Stimulated activated CD8-positive, alpha-beta memory T cell treated with anti-CD3 and anti-CD28 coated beads, Interleukin-7, amount 100 ng/mL, for 1 hour (primary cell): ENCODE measurements around the gene FSTL4.

Experiments used
- DNase-seq, 2 donors: peaks; one replicate each; pipeline ENCODE4 v3.0.0-alpha.2; 2020; ENCODE audit warnings: low read depth in 2 of 2

The FSTL4 gene

DNA sequence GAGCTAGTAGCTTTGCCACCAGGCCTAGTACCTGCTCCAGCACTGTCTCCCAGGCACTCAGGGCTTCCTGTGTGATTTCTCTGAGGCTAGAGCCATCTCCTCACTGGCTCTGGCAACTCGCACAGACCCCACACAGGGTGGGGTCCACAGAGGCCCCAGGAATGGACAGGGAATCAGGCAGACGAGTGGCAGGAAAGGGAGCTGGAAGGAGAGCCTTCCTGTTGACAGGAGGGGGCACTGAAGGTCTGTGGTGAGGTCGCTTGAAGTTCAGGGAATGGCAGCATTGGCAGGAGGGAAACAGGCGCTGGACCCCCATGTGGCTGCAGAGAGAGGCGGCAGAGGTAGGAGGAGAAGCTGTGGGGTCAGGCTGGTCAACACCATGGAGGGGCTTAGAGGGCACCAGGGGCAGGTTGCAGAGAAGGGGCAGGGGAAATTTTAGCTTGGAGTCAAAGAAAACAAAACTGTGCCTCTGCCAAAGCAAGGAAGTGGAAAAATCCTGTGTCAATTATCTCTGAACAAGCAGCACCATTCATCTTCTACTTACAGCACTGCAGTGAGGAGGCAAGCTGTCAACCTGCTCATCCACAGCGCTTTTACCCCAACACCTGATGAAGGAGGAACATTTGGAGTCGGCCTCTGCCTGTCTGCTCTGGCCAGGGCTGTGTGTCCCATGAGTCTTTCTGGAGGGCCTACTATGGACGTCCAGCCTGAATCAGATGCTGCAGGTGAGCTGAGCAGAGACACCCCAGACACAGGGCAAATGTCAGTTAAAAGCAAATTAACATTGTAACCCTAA is 270.2 kb downstream of the FSTL4 start:
- DNase-seq: no peak

DNA sequence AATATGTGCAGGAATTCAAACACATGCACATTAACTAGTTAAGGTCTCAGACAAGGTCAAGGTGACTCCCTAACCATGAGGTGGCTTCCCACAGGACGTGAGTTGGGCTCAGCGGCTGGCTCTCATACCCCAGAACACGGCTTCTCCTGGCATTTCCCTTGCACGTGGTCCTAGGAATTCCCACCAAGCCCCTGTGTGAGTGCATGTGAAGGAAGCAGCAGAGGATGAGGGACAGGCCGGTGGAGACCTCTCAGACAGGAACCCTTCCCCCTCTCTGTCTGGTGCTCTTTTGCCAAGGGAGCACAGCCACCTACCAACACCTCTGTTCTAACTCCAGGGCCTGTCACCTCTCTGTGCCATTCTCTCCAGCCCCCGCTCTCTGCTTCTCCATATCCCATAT is 271.0 kb downstream of the FSTL4 start:
- no peak for DNase-seq

DNA sequence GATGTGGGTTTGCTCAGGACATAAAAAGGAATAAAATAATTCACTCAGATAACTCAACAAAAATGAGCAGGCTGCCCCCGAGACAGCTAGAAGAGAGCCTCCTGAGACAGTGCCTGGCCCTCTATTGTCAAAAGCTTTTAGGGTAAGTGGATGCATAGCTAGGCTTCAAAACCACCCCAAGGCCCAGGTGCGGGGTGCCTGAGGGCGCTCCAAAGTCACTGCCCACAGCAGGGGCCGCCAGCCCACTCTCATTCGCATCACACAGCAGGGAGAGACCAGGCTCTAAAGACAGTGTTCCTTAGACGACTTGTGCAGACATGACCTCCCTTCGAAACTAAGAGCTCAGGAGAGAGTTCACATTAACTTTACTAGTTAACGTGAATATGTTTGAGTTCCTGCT is 271.5 kb downstream of the FSTL4 start:
- no peak for DNase-seq

DNA sequence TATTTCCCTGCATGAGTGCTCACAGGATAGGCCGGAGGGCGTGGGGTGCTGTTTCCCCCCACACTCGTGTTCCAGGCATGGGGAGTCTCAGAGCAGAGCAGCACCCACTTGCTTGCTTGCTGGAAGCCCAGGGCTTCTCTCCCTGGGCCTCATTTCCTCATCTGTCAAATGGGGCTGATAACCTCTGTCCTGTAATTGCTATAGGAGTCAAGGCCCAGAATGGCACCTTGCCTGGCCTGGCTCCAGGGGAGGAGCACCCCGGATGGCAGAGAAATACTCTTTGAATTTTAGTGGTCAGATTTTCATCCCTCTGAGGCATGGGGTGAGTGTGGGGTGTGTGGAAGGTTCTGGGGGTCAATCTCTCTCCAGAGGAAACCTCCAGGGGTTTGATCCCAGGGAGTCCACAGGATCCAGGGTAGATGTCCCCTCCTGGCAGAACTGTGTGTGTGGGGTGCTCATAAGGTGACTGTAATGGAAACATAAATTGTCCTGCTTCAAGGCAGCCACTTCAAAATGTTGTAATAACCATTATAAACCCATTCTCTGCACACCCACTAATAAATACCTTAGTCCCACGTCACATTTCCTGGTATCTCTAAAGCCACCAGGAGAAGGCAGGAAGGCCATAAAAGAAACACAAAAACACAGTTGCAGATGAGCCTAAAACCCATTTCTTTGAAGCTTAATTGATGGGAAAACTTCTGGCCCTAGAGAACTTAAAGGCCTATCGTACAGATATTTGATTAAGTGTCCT is 272.2 kb downstream of the FSTL4 start:
- DNase-seq: no peak

DNA sequence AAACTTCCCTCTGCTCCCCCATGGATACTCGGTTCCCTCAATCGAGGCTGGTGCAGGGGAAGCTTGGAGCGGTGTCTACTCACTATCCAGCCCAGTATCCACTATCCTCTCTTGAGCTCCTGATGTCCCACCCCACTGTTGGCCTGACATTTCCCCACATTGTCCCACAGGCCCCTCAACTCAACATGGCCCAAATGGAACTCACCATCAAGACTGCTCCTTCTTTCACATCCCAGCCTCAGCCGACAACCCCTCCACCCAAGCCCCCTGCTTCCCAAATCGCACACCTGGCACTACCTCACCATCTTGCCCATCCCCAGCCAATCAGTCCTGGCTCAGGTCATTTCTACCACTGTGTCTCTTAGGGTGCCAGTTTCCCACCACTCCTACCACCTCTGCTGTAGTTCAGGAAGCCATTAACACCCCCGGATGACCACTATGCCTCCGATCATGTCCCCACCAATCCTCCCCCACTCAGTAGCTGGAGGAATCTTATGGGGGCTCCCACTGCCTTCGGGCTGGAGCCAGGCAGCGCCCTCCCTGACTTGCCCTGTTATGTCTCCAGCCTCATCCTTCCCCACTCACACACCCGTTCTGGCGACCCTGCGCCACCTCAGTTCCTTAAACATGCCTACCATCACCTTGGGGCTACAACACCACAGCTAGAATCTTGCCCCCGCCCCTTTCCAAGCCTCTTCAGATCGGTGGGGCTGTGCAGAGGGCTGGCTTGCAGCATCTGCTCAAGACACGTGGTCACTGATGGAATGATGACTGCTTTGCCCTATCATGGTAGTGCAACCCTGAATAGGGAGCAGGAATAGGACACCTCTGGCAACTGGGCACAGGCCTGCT is 273.6 kb downstream of the FSTL4 start:
- DNase-seq: no peak

DNA sequence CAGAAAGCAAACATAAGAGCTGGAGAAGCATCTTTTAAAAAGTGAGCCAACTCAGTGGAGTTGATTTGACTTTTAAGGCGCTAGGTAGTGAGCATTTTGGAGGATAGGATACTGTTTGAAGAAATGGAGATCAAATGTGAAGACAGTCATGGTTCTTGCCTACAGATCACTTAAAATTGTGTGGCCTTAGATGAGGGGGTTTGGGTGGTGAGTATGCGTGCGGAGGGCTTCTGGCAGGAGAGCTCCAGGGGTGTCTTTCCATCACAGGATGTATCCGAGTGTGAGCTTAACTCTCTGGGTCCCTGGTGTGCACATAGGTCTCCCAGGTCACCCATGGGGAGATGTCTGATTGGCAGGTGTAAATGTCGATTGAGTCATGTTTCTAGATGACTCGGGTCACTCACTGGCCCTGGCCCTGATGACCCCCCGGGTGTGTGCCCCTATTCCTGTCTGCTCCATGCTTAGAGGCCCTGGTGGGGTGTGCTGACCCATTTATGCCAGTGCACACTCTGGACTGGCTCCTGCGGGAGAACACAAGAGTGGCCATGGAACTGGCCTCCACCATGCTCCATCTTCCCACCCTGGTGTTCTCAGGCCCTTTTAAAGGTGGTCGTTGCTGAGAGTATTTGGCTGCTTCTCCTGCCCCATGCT is 274.4 kb downstream of the FSTL4 start:
- no peak for DNase-seq

DNA sequence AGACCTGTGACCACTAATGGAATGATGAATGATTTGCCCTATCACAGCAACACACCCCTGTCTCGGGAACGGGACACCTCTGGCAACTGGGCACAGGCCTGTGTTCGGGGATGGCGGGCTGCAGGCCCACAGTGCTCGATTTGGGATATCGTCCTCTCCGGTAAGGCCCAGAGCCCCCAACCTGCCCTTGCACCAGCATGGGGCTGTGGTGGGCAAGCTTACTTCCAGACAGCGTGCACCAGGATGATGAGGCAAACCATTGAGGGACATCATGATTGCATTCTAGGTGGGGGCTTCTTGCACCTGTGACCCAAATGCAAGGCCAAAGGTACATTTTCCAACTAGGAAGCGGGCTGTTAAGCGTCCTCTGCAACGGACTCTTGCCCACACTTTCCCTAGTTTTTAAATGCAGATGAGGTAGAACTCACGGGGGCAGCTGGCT is 275.4 kb downstream of the FSTL4 start:
- DNase-seq: no peak

DNA sequence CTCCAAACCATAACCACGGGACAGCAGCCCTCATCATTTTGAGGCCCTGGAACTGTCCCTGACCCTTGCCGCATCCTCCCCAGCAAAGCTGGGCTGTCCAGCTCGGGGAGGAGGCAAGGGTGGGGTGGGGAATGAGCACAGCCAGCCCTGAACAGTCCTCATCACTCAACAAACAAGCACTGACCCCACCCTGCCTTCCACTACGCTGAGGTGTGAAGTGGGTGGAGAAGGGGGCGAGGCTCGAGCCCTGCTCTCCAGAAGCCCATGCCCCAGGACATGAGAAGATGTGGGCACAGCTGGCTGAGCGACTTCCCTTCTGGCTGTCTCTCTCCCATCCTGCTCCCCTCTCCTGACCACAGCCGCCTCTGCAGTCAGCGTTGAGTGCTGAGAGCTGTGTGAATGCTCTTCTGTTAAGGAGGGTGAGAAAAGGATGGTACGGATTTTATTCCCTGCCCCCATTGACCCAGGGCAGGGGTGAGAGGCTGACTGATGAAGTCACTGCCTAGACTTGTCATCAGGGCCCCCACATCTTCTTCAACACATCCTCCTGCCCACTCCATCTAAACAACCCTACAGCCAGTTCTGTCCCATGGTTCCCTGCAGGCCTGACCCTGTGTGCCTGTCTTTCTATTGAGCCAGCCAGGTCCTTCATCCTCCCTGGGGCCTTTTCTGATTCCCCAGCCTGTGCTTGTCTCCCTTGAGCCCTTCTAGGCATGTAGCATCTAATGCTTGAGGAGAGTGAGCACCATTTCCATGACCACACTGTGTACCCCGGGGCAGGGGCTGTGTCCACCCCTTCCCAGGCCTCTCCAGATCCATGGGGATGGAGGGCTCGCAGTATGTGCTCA is 276.0 kb downstream of the FSTL4 start:
- DNase-seq: no peak

DNA sequence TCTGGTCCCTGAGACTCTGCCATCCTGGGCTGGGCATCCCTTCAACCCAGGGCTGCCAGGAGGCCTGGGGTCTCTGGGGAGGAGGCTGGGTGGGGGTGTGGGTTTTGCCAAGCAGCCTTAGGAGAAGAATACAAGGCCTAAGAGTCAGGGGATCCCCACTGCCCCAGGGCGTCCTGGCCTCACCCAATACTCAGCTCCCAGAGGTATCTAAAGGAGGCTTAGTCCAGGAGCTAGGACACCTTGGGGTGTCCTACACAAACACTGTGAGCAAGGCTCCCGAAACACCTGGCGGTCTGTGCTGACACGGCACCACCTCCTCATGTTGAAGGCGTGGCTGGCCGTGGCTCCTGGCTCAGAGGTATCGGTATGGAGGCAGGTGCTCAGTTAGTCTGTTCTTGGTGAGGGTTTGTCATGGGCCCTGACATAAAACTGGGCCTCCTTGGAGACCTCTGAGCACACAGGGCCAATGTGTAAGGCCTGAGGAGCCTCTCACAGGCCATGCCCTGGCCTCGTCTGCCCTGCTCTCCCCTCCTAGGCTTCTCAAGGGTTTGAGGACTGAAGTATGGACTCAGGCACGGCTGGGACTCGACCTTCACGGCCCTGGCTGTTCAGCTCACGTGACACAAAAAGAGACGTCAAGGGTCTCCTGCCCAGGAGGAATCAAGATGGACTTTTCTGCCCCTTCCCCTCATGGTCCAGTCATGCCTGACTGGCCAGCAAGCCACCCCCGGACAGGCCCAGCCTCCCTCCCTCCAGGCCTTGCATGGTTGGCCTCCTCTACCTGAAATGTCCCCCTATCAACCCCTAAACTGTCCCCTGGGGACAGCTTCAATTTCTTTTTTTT is 277.3 kb downstream of the FSTL4 start:
- DNase-seq: no peak

DNA sequence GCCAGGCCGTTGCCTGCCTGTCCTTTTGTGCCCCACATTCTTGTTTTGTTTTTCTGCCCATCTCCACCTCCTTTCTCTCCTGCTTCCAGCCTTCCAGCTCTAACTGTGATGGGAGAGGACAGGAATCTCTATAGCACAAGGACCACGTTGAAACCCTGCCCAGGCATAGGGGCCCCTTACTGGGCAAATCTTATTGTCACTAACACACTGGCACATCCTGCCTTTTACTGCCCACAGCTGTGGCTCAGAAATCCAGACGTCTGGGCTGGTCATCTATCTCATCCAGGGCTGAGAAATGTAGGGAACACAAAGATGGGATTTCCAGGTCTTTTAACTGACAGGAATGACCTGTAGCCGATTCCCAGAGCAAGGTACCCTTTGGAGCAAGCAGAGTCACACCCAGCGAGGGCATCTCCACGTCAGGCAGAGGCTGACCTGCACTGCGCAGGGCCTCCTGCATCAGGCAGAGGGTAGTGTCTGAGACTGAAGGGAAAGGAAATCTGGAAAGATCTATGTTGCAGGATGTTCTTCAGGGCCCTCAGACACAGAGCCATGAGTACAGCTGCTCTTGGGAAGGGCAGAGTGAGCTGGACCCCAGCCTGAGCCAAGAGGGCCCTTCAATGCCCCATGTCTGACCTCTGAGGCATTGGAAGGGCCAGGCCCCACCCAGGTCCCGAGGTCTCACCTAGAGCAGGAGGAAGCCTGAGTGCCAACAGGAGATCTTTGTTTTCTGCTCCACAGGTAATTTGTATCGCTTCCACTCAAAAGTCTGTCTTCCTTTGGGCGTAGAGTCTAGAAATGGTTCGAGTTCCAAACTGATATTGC is 278.8 kb downstream of the FSTL4 start:
- DNase-seq: no peak

DNA sequence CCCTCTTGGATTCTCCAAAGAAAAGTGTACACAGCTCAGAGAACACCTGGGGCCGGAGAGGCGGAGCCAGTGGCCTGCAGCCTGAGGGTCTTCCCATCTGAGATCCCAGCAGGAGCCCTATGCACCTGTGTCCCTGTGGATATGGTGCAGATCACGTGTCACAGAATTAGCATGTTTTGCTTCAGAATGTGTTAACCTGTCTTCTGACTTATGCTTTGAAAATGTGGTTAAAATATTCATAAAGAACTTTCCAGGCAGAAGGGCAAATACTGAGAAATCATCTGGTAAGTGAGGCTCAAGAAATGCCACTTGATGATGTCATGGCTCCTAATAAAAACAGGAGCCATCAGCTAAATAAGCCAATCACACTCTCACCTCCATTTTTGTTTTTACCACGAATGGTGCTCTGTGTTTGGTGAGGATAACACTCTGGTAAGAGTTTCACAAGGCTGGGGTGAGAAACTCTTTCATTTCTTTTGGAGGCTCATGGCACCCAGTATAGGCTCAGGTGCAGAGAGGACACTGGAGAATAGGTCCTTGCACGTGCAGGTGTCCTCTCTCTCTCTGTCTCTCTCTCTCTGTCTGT is 279.8 kb downstream of the FSTL4 start:
- DNase-seq: no peak

DNA sequence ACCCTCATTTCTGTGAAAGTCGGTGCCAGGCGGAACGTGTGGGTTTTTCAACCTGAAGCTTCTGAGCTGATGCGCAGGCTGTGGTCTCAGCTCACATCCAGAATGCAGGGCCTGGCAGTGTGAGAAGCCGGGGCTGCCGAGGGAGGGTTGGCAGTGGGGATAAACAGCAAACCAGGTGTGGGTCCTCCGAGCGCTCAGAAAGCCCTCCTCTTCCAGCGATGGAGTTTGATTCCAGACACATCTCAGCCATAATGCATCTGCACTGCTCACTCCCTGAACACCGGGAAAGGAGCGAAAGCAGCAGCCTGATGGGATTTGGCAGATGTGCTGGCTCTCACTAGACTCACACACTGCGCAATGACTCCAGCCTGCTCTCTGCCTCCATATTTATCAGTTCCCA is 280.4 kb downstream of the FSTL4 start:
- DNase-seq: no peak

DNA sequence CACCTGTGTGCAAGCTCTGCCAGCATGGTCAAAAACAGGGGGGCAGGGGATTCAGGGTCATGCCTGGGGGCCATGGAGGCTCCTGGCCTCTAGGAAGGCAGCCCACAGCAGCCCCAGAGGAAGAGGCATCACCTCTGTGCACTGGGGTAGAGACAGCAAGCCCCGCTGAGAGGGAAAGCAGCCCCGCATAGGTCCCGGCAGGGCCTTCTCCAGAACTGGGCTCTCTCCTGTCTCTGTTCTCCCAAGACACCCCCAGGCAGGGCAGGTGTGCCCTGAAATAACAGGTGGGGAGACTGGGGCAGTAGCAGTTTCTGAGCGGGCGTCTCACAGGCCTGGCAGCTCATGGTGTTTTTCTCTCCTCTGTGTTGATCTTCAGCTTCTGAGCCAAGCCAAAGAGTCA is 281.4 kb downstream of the FSTL4 start:
- DNase-seq: no peak

DNA sequence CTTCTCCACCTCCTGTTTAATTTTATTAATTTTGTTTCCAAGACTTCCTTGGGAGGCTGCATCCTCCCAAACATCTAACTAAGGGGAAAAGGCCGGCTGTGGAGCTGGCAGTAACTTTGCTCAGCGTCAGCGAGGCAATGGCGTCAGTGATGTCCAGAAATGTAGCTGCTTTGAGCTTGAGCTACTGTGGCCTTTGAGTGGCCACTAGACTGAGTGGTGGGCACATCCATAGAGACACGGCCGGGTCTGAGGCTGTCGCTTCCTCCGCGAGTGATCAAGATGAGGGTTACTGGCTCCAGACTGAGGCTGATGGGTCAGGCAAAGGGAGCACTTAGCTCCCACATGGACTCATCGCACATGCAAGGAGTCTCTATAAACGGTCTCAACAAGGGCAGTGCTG is 283.5 kb downstream of the FSTL4 start:
- DNase-seq: no peak

DNA sequence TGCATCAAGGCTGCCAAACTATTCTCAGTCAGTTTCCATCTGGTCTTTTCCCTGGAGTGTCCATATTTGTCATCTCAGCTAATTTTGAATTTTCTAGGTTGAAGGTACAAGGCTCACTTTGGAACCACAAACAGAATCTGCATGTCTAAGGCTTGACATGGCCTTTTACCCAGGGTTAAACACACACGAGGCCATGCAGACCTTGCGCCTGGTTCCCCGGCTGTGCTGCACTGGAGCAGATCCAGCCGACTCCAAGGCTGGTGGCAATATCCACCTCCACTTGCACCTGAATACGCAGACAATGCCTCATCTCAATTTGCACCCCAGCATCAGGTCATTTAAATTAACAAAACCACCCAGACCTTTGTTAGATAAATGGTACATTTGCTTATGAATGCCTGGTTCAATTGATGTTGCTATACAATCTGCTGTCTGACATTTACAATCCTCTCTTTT is 284.4 kb downstream of the FSTL4 start:
- no peak for DNase-seq

DNA sequence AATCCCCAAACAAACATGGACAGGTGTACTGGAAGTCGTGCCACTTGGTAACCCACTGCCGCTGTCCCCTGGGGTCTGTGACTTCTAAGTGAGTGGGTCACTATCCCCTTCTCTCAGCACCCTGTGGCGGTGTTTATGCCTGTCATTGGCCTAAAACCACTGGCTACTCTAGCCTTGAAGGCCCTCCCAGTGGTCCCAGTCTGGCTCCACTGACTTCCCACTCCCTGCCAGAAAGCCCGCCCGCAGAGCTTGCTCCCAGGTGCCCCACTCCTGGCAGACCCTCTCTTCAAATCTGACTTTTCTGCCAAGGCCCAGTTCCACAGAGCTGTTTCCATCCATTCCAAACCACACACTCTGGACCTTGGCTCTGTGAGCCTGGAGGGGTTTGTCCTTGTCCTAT is 286.0 kb downstream of the FSTL4 start:
- DNase-seq: no peak

DNA sequence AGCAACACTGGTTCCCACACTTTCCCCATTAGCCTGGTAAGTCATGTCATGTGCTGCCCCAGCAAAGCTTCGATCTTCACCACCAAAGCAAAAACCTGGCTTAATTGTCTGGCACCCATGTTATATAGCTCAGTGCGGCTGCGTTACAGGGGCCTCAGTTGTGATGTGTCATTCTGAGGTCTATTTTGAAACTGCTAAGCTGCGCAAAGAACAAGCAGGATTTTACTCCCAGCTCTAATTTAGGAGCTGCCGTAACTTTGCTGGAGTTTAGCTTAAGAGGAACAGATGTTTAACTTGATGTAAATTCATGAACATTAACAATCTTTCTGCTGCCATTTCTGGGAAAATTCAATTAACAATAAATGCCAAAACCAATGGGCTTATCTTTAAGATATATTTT is 286.5 kb downstream of the FSTL4 start:
- DNase-seq: no peak

DNA sequence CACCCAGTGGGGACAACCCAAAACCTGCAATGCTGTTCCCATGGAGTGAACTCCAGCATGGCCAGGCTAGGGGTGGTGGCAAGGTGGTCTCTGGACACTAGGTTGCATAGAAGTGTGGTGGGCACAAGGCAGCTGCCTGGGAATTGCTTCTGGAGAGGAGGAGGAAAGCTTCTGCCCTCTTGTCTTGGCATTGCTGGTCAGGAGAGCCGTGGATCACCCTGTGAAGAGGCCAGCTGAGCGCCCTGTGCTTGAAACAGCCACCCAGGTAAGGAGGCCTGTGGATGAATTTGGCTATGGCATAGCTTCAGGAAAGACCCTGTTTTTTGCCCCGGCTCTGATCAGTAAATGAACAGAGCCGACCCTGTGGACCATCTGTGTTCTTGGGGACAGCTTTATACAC is 287.4 kb downstream of the FSTL4 start:
- DNase-seq: no peak
